ENCODE results near the gene PRPH.
A peak's percentile ranks its signal among the peaks of the same experiment; 100 is the strongest.
"Not testable (repeated sequence)": the region's sequence is repeated elsewhere in the genome, so short reads cannot be mapped to it uniquely, and the experiment has no call there.

Gene PRPH
- 0 to 1.5 (median 0) reads per million in 17 experiments for total RNA-seq

DNA sequence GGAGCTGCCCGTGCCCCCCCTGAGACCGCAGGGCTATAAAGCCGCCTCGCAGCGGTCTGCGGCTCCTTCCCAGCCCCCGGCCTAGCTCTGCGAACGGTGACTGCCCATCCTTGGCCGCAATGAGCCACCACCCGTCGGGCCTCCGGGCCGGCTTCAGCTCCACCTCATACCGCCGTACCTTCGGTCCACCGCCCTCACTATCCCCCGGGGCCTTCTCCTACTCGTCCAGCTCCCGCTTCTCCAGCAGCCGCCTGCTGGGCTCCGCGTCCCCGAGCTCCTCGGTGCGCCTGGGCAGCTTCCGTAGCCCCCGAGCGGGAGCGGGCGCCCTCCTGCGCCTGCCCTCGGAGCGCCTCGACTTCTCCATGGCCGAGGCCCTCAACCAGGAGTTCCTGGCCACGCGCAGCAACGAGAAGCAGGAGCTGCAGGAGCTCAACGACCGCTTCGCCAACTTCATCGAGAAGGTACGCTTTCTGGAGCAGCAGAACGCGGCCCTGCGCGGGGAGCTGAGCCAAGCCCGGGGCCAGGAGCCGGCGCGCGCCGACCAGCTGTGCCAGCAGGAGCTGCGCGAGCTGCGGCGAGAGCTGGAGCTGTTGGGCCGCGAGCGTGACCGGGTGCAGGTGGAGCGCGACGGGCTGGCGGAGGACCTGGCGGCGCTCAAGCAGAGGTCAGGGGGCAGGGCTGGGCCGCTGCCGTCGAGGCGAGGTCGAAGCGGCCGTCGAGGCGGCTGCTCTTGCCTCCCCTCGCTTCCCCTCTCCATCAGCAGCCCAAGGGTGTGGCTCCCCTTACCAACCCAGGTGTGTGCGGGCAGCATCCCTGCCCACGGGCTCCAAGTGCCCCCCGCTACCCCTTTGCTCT, at the start of gene PRPH:
Gene PRPH (plus strand): TSS at position 66 of the 855 bp plus-strand sequence. CDS start 54 bp downstream, at position 120.
- DNase-seq = peak in 3 of 4 experiments; percentile 16 to 49 (median 29)

DNA sequence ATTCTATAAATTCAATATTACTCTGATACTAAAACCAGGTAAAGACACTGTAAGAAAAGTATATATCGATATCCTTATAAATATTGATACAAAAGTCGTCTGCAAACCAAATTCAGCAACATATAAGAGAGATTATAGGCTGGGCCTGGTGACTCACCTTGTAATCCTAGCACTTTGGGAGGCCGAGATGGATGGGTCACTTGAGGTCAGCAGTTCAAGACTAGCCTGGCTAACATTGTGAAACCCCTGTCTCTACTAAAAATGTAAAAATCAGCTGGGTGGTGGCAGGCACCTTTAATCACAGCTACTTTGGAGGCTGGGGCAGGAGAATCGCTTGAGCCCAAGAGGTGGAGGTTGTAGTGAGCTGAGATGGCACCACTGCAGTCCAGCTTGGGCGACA, 43.6 kb upstream of the PRPH start:
- DNase-seq = no peak

DNA sequence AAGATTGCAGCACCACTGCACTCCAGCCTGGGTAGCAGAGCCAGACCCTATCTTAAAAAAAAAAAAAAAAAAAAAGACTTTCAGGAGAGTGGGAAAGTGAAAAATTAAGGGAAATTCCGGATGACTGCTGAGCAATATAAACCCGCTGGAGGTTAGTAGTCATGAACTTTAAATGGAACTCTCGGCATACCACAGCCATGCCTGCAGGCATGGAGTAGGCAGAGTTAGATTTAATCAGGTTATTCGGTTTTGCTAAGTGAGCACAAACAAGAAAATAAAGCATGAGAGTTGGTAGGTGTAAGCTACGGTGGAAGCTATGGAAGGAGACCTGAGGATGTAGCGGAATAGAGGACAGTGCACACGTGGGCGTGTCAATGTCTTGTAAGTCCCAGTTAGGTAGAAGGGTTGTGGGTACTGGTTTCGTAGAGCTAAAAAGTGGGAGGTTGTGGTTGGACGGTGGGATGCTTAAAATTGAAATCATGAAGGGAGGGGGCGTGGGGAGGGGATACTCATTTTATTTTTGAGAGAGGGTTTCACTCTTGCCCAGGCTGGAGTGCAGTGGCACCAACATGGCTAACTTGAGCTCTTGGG, 41.8 kb upstream of the PRPH start:
- no peak for DNase-seq

DNA sequence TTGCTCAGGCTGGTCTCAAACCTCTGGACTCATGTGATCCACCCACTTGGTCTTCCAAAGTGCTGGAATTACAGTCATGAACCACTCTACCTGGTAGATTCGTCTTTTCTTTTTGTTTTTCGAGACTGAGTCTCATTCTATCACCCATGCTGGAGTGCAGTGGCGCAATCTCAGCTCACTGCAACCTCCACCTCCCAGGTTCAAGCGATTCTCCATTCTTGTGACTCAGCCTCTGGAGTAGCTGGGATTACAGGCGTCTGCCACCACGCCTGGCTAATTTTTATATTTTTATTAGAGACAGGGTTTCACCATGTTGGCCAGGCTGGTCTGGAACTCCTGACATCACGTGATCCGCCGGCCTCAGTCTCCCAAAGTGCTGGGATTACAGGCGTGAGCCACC, 39.5 kb upstream of the PRPH start:
- DNase-seq = not testable (repeated sequence)

DNA sequence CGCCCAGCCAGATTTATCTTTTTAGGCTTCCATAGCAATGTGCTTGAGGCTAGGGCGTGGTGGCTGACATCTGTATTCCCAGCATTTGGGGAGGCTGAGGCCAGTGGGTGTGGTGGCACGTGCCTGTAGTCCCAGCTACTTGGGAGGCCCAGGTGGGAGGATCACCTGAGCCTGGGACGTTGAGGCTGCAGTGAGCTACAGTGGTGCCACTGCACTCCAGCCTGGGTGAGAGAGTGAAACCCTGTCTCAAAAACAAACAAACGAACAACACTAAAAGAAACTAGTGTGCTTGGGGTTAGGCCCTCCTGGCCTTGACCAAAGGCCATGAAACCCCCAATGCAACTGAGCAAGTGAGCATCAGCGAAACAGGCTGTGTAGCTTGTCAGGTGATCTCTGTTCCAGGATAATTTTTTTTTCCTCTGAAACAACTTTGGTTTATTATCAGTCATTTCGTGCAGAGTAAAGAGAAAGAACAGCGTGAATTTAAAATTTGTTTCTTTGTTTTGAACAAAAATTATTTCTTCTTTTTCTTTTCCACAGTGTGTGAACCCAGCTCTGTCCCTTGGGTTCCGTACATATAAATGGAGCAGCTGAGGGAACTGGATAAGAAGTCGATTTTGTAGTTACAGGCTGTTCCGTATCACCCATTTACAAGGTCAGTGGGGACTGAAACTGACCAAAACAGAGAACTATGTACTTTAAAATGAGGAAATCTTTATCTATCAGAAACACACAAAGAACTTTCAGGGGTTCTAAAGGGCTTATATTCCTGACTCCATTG, 38.9 kb upstream of the PRPH start:
- DNase-seq = no peak

DNA sequence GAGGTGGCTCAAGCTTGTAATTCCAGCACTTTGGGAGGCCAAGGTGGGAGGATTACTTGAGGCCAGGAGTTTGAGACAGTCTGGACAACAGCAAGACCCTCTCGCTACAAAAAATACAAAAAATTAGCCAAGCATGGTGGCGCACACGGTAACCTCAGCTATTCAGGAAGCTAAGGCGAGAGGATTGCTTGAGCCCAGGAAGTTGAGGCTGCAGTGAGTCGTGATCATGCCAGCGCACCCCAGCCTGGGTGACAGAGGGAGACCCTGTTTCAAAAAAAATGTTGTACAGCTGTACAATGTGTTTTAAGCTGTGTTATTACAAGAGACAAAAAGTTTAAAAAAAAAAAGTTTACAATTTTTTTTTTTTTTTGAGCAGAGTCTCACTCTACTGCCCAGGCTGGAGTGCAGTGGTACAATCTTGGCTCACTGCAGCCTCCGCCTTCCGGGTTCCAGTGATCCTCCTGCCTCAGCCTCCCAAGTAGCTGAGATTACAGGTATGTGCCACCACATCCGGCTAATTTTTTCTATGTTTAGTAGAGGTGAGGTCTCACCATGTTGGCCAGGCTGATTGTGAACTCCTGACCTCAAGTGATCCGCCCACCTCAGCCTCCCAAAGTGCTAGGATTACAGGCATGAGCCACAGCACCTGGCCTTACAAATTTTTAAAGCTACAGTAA, 37.3 kb upstream of the PRPH start:
- not testable (repeated sequence) for DNase-seq

DNA sequence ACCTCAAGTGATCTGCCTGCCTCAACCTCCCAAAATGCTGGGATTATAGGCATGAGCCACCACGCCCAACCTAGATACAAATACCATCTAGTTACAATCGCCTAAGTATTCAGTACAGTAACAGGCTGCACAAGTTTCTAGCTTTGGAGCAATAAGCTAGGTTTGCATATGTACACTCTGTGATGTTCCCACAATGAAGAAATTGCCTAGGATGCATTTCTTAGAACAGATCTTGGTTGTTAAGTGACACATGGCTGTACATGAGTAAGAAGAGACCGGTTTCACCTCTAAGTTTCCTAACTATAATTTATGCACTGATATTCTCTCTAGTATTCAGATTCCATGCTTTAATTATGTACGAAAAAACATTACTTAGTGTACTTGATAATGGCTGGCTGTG, 35.5 kb upstream of the PRPH start:
- no peak for DNase-seq

DNA sequence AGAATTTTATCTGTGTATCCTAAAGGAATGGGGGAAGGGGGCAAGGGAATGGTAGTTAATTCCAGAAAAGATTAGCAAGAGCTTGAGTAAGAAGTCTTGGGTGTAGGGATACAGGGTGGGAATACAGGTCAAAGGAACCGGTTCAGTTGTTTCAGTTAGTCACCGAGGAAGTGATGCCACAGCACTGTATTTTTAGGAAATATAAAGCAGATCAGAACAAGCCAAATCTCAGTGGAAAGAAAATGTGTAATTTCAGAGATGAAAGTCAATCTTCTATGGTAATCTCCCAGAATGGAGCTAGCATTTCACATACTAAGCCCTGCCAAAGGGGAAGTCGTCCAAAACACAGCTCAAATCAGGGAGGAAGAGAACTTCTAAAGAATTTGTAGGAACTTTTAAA, 34.8 kb upstream of the PRPH start:
- DNase-seq = peak; percentile 41 to 71 (median 55)

DNA sequence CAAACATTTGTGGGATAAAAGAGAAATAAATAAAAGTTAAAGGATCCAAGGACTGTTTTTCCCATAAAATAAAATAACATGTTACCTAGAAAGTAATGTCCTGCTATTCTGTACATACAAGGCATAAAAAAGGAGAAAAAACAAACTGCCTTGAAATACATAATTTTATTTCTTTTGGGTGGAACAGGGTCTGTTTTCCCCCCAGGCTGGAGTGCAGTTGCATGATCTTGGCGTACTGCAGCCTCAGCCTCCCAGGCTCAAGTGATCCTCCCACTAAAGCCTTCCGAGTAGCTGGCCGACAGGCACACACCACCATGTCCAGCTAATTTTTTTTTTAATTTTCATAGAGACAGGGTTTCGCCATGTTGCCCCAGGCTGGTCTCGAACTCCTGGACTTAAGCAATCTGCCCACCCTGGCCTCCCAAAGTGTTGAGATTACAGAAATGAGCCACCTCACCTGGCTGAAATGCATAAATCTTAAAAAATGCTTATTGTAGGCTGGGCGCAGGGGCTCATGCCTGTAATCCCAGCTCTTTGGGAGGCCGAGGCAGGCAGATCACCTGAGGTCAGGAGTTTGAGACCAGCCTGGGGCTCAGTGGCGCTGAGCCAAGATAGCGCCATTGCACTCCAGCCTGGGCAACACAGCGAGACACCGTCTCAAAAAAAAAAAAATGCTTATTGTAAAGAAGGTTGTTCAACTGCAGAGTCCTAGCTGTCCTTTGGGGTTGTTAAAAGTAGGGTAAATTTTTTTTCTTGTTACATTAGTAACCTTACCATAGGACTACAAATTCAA, 34.2 kb upstream of the PRPH start:
- no peak for DNase-seq

DNA sequence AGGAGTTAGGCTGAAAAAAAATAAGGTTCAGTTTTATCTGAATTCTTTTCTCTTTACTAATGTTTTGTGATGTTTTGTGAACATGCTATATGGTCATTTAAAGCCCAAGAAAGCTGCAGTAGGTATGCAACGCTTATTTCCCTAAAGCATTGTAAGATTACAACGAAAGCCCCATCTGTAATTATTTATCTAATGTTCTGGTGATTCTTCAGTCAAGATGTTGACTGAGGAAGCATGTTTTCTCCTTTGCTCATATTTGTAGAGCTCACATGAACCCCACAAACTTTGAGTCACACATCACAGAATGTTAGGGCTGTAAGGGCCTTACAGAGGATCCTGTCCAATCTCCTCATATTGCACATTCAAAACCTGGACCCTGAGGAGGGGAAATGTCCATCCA, 33.2 kb upstream of the PRPH start:
- DNase-seq = no peak

DNA sequence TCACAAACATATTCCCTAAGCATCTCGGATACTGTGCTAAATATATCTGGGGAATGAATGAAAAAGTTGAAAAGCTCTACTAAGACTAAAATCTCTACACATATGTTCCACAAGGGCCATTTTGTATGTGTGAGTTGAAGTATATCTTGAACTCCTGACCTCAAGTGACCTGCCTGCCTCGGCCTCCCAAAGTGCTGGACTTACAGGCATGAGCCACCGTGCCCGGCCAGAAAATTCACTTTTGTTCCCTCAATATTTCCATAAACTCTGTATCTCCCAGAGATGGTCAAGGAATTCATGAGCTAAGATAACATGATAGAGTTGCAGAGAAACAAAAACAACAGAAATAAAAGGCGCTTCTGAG, 31.6 kb upstream of the PRPH start:
- DNase-seq = no peak

DNA sequence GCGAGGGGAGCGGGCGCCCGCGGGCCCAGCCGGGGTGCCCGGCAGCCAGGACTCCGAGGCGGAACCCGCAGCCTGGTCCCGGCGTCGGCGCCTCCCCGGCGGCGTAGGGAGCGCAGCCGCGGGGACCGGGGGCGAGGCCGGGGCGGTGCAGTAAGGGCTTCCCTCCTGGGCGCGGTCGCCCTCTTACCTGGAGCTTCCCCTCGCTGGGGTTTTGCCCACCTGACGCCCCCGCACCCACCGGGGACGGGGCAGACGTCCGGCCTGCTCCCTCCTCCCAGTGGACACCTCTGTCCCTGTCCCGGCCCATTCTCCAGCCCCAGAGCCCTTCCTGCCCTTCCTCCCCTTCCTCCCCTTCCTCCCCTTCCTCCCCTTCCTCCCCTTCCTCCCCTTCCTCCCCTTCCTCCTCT, 30.5 kb upstream of the PRPH start:
- DNase-seq = peak; percentile 56 to 86 (median 70)

DNA sequence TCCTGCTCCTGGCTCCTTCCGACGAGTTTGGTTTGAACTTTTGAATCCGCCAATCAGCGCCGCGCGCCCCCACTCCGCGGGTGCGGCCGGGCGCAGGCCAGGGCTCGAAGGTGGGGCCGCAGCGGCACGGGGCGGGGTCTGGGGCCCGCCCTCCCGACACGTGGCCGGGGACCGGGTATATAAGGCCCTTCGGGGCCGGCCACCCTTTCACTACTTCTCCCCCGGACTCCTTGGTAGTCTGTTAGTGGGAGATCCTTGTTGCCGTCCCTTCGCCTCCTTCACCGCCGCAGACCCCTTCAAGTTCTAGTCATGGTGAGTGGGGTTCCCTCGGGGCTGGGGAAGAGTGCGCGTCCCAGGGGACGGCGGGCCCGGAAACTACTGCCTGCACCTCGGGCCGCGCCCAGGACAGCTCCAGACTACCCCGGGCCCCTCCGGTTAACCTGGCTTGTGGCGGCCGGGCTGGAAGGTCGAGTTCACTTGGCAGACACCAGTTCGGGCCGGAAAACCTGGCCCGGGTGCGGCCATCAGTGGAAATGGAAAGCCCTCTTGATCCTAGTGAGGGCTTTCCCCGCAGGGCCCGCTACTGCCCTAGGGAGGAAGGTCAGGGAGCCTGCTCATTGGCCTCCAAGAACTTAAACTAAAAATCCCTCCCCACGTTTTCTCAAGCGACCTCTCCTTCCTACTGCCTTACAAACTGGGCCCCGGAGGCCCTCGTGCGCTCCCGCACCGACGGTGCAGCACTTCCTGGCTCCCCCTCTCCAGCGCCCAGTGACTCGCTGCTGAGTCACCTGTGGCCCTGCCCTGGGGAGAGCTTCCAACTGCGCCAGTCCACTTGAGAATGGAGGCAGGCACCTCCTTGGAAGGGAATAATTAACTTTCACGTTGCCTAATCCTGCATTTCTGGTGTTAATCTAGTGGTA, 29.8 kb upstream of the PRPH start, which contains the start of gene TUBA1C:
Gene TUBA1C (plus strand): TSS at position 210 of the 920 bp plus-strand sequence. CDS start 100 bp downstream, at position 310.
- peak; percentile 96 to 99 (median 98) for DNase-seq

DNA sequence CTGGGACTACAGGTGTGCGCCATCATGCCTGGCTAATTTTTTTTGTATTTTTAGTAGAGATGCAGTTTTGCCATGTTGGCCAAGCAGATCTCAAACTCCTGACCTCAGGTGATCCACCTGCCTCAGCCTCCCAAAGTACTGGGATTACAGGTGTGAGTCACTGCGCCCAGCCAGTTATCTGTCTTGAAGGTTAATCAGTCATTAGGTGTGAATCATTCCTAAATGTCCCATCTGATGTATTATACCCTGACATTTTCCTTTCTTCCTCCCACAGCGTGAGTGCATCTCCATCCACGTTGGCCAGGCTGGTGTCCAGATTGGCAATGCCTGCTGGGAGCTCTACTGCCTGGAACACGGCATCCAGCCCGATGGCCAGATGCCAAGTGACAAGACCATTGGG, 25.8 kb upstream of the PRPH start:
- DNase-seq = not testable (repeated sequence)

DNA sequence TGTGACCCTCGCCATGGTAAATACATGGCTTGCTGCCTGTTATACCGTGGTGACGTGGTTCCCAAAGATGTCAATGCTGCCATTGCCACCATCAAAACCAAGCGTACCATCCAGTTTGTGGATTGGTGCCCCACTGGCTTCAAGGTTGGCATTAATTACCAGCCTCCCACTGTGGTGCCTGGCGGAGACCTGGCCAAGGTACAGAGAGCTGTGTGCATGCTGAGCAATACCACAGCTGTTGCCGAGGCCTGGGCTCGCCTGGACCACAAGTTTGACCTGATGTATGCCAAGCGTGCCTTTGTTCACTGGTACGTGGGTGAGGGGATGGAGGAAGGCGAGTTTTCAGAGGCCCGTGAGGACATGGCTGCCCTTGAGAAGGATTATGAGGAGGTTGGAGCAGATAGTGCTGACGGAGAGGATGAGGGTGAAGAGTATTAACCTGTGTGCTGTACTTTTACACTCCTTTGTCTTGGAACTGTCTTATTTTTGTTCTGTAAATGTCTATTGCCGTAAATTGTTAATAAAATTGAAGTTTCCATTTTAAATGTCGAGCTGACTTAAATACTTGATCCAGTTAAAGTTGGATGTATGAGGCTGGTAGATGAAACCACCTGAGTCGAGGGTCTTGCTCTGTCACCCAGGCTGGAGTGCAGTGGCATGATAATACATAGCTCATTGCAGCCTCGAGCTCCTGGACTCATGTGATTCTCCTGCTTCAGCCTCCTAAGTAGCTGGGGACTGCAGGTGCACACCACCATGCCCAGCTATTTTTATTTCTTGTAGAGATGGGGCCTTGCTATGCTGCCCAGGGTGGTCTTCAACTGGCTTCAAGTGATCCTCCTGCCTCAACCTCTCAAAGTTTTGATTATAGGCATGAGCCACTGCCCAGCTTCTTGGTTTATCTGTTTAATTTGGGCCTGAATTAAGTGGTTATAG, 21.9 kb upstream of the PRPH start:
- DNase-seq = no peak

DNA sequence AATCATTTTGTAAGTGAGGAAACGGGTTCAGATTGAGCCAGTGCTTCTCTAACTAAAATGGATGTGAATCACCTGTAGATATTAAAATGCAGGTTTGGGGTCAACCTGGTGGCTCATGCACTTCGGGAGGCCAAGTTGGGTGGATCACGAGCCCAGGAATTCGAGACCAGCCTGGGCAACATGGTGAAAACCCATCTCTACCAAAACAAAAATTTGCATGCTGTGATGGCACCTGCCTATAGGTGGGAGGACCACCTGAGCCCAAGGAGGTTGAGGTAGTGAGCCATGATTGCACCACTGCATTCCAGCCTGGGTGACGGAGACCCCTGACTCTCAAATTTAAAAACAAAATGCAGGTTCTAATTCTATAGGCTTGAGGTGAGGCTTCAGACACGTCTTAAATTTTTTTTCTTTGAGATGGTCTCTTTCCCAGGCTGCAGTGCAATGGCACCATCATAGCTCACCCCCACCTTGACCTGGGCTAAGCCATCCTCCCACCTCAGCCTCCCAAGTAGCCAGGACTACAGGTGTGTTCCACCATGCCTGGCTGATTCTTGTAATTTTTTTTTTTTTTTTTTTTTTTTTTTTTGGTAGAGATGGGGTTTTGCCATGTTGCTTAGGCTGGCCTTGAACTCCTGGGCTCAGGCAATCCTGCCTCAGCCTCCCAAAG, 21.1 kb upstream of the PRPH start:
- no peak for DNase-seq

DNA sequence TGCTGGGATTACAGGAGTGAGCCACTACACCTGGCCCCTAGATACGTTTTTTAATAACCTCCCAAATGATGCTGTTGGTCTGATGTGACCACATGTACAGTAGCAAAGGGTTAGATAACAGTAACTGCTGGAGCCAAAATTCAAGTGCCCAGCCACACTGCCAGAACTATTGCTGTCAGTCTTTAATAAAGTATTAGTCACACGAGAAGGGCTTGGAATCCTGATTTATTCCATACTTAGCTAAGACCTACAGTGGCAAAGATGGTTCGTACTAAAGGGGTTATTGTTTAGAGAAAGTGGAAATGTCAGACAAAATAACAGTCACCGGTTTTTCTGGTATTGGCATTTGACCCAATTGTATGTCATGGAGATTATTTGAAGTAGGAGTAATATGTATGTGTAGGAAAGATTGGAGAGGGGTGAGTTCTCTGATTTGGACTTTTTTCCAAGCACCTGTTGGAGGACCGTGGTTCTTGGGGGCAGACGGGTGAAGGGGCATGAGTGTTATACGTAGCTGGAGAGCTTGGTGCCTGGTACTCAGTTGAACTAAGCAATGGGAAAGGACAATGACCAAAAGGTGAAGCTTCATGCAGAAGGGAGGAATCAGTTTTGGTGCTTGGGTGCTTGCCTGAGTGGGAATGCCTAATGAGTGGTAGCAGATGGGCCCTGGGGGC, 20.4 kb upstream of the PRPH start:
- no peak for DNase-seq
